KMS-11 (cell line): ENCODE data around the gene CRNN.

Source experiments
- H2AFZ ChIP-seq: fragments of 200-600 bp; sonication (generic); 2 replicates; pipeline ENCODE4 v1.6.1; 2016; ENCODE audit warnings: antibody characterized with exemption, mixed run types, low read depth
- H3K27ac ChIP-seq: fragments of 200-600 bp; sonication (generic); 2 replicates; pipeline ENCODE4 v1.6.1; 2016; ENCODE audit warnings: mild to moderate bottlenecking, mixed run types
- H3K27me3 ChIP-seq: fragments of 200-600 bp; sonication (generic); 2 replicates; pipeline ENCODE4 v1.6.1; 2017; ENCODE audit warnings: mild to moderate bottlenecking, low read depth, mixed run types, moderate library complexity; ENCODE audit not compliant: insufficient read depth
- H3K36me3 ChIP-seq: fragments of 200-600 bp; sonication (generic); 2 replicates; pipeline ENCODE4 v1.6.1; 2017; ENCODE audit warnings: mild to moderate bottlenecking, mixed run types; ENCODE audit not compliant: insufficient read depth
- H3K4me1 ChIP-seq: fragments of 200-600 bp; sonication (generic); 2 replicates; pipeline ENCODE4 v1.6.1; 2016; ENCODE audit warnings: mild to moderate bottlenecking, low read depth, mixed run types; ENCODE audit not compliant: poor library complexity, severe bottlenecking
- H3K4me2 ChIP-seq: fragments of 200-600 bp; sonication (generic); 2 replicates; pipeline ENCODE4 v1.7.0; 2016; ENCODE audit warnings: mild to moderate bottlenecking, mixed run types
- H3K4me3 ChIP-seq: fragments of 200-600 bp; sonication (generic); IDR thresholded peaks from 2 replicates; pipeline ENCODE4 v1.6.1; 2017; ENCODE audit warnings: low read depth, low read length, mixed read lengths; ENCODE audit not compliant: insufficient read depth
- H3K79me2 ChIP-seq: fragments of 200-600 bp; sonication (generic); 2 replicates; pipeline ENCODE4 v1.6.1; 2016; ENCODE audit warnings: low read depth, mixed run types; ENCODE audit not compliant: insufficient read depth
- H3K9ac ChIP-seq: fragments of 200-600 bp; sonication (generic); 2 replicates; pipeline ENCODE4 v1.6.1; 2016; ENCODE audit warnings: mild to moderate bottlenecking, mixed run types
- H4K20me1 ChIP-seq: fragments of 200-600 bp; sonication (generic); 2 replicates; pipeline ENCODE4 v1.6.1; 2016; ENCODE audit warnings: mild to moderate bottlenecking, mixed run types; ENCODE audit not compliant: insufficient read depth
- CTCF ChIP-seq: fragments of 200-600 bp; sonication (generic); conservative IDR thresholded peaks from 2 replicates; pipeline ENCODE4 v1.6.1; 2017; ENCODE audit warnings: low read depth, mild to moderate bottlenecking, antibody characterized with exemption, low read length, moderate library complexity, mixed read lengths

CRNN gene

GRCh38 chr1:152459596-152460528, 45.8 kb upstream of the CRNN start:
- Histone ChIP-seq H3K4me3 (peak overlapping the region; percentile 99), H2AFZ (peak overlapping the region; percentile 75), H3K27ac (peak overlapping the region; percentile 38), H3K36me3 (no peaks in the 10 kb centered on the region), H3K4me1 (peaks cover 47% of the 10 kb centered on the region), H3K27me3 (no peaks in the 10 kb centered on the region), H3K9ac (peak overlapping the region; percentile 11; the same call in 1 of the 2 replicates), H3K4me2 (peak overlapping the region; percentile 98), H4K20me1 (no peaks in the 10 kb centered on the region), H3K79me2 (no peaks in the 10 kb centered on the region)
- peak; percentile 100 for TF ChIP-seq CTCF

GRCh38 chr1:152458384-152459185, 44.5 kb upstream of the CRNN start:
- H3K4me1 ChIP-seq = peaks cover 47% of the 10 kb centered on the region
- H3K79me2 ChIP-seq = no peaks in the 10 kb centered on the region
- no peaks in the 10 kb centered on the region for H3K36me3 ChIP-seq
- TF ChIP-seq CTCF = peak; percentile 100
- peak overlapping the region; percentile 98 for H3K4me2 ChIP-seq
- H3K27me3 ChIP-seq = no peaks in the 10 kb centered on the region
- peak overlapping the region; percentile 24 for H2AFZ ChIP-seq
- no peak overlapping the region for H3K9ac ChIP-seq
- H3K4me3 ChIP-seq = peak overlapping the region; percentile 13
- no peak overlapping the region for H3K27ac ChIP-seq
- no peaks in the 10 kb centered on the region for H4K20me1 ChIP-seq

- H3K4me3 ChIP-seq = no peak overlapping the region
- no peak overlapping the region for H3K4me2 ChIP-seq
- no peak overlapping the region for H2AFZ ChIP-seq
- no peak overlapping the region for H3K27ac ChIP-seq
- no peak for TF ChIP-seq CTCF
- H3K27me3 ChIP-seq = no peaks in the 10 kb centered on the region
- no peak overlapping the region for H3K9ac ChIP-seq
- H3K79me2 ChIP-seq = no peaks in the 10 kb centered on the region
- no peaks in the 10 kb centered on the region for H3K36me3 ChIP-seq
- H4K20me1 ChIP-seq = no peaks in the 10 kb centered on the region
- peaks cover 51% of the 10 kb centered on the region for H3K4me1 ChIP-seq
These were observed 43.5 kb upstream of the CRNN start for GRCh38 chr1:152457561-152457960.

DNA sequence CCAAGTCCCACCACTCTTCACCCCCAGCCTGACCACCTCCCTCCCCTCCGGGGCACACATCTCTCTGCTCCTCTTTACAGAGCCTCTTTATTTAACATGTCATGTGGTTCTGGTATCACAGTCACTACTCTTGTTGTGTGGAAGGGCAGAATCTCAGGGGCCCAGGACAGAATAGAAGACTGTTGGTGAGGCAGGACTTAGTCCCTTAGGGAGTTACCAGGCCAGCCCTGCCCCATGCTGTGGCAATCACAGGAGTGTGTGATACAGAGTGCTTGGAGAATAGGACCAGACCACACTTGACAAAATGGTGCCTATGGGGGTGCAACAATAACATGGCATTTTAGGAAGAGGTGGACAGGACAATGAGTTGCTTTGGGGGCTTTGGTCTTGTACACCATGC, 43.0 kb upstream of the CRNN start:
- H3K27me3 ChIP-seq = no peaks in the 10 kb centered on the region
- H3K36me3 ChIP-seq = no peaks in the 10 kb centered on the region
- TF ChIP-seq CTCF = no peak
- no peak overlapping the region for H3K9ac ChIP-seq
- no peaks in the 10 kb centered on the region for H4K20me1 ChIP-seq
- peaks cover 55% of the 10 kb centered on the region for H3K4me1 ChIP-seq
- no peak overlapping the region for H3K4me3 ChIP-seq
- no peaks in the 10 kb centered on the region for H3K79me2 ChIP-seq
- no peak overlapping the region for H2AFZ ChIP-seq
- no peak overlapping the region for H3K4me2 ChIP-seq
- no peak overlapping the region for H3K27ac ChIP-seq
